Lung (tissue), 12 donors: ENCODE results near the gene DLG1. TPM values are rescaled to one million over a fixed set of nuclear protein-coding genes. Genes with fewer than 3 reads are reported as not detected.
A peak's percentile ranks its signal among the peaks of the same experiment; 100 is the strongest.

ENCODE experiments used
- ATAC-seq: fragments of 200-7000 bp; cut with Tn5 transposase; one replicate; pipeline ENCODE4 v1.9.1; 2020; ENCODE audit warnings: moderate number of reproducible peaks; ENCODE audit not compliant: insufficient read depth, low FRiP score
- DNase-seq, 3 donors: peaks; one replicate each; pipeline ENCODE4 v3.0.0-alpha.2; 2013 to 2017
- H3K27ac ChIP-seq, 2 donors: one replicate each; pipeline ENCODE4 v1.5.1; 2013; ENCODE audit warnings: mild to moderate bottlenecking in 2 of 2, moderate library complexity in 2 of 2, control low read depth in 1 of 2, inconsistent platforms in 1 of 2, low read depth in 1 of 2, low read length in 1 of 2
- H3K27me3 ChIP-seq, 3 donors: one replicate each; pipeline ENCODE4 v1.5.1; 2013; ENCODE audit warnings: low read length in 2 of 3; ENCODE audit not compliant: control insufficient read depth in 3 of 3, insufficient read depth in 3 of 3
- H3K36me3 ChIP-seq, 4 donors: one replicate each; pipeline ENCODE4 v1.5.1; 2013; ENCODE audit warnings: low read length in 4 of 4, mild to moderate bottlenecking in 1 of 4, moderate library complexity in 1 of 4; ENCODE audit not compliant: control insufficient read depth in 4 of 4, insufficient read depth in 4 of 4
- H3K4me1 ChIP-seq, 5 donors: one replicate each; pipeline ENCODE4 v1.5.1; 2013; ENCODE audit warnings: low read length in 5 of 5, mild to moderate bottlenecking in 2 of 5, moderate library complexity in 1 of 5; ENCODE audit not compliant: control insufficient read depth in 5 of 5, insufficient read depth in 5 of 5
- H3K4me3 ChIP-seq: one replicate; pipeline ENCODE4 v1.5.1; 2013; ENCODE audit warnings: mild to moderate bottlenecking, control low read depth, moderate library complexity
- H3K9ac ChIP-seq, 2 donors: one replicate each; pipeline ENCODE4 v1.5.1; 2013; ENCODE audit warnings: low read length in 2 of 2, control low read depth in 1 of 2; ENCODE audit not compliant: insufficient read depth in 1 of 2
- H3K9me3 ChIP-seq, 4 donors: one replicate each; pipeline ENCODE4 v1.5.1; 2013; ENCODE audit warnings: low read length in 3 of 4, mild to moderate bottlenecking in 1 of 4, moderate library complexity in 1 of 4; ENCODE audit not compliant: control insufficient read depth in 4 of 4, insufficient read depth in 3 of 4
- CTCF ChIP-seq: IDR thresholded peaks from 2 replicates; pipeline ENCODE4 v1.5.1; 2012; ENCODE audit warnings: mild to moderate bottlenecking; ENCODE audit errors: control extremely low read depth, extremely low read depth
- WGBS, 2 donors: extraction: QIAGEN DNeasy Blood & Tissue Kit; methylation state at CpG; one replicate each; pipeline ENCODE4 v1.1.7; 2013; 5-methylcytosine and 5-hydroxymethylcytosine counted together
- polyA plus RNA-seq, 2 donors: library from polyadenylated mRNA; stranded (reverse); fragments of 200-250 nt; gene quantifications; one replicate each; pipeline ENCODE4 v1.2.1, GENCODE V29; 2013
- total RNA-seq, 2 donors: library from RNA; depleted of rRNA in 1 of 2; stranded (reverse); fragments of >200 nt in 1 of 2; gene quantifications; one replicate each; pipeline ENCODE4 v1.2.1, GENCODE V29; 2014 to 2021
- donor health status: control.
- donor health status: control.
- donor health status: Bipolar disorder and iron deficiency.
- donor health status: healthy.
- donor health status: DM: yes; HTN: yes; CAD: no.

The DLG1 gene
- total and polyA plus RNA-seq, 4 donors: 16.0 to 114 (median 45.7) TPM

GRCh38 chr3:197256836-197257444, 41.5 kb downstream of the DLG1 start:
- H3K36me3 ChIP-seq: no peaks in the 10 kb centered on the region
- peak overlapping the region in 1 of 2 donors; percentile 0 for H3K9ac ChIP-seq
- peaks cover 0 to 8% (median 0%) of the 10 kb centered on the region in 5 donors for H3K4me1 ChIP-seq
- H3K4me3 ChIP-seq: no peak overlapping the region
- peak; percentile 4 for TF ChIP-seq CTCF
- WGBS, 2 donors: 20 to 32% methylated on average over 3 of the region's 3 CpGs
- no peaks in the 10 kb centered on the region for H3K9me3 ChIP-seq
- no peak overlapping the region for H3K27ac ChIP-seq
- no peaks in the 10 kb centered on the region for H3K27me3 ChIP-seq
- DNase-seq (peak in 2 of 3 donors; percentile 72 to 81), ATAC-seq (no peak)

GRCh38 chr3:197256104-197256503, 42.3 kb downstream of the DLG1 start:
- no peak for TF ChIP-seq CTCF
- ATAC-seq: no peak

GRCh38 chr3:197253238-197253947, 45.0 kb downstream of the DLG1 start:
- H3K4me1 ChIP-seq: peaks cover 0 to 2% (median 0%) of the 10 kb centered on the region in 5 donors
- no peaks in the 10 kb centered on the region for H3K27me3 ChIP-seq
- no peak for ATAC-seq
- 78 to 81% methylated on average over 7 of the region's 7 CpGs for WGBS, 2 donors
- H3K4me3 ChIP-seq: no peak overlapping the region
- H3K9ac ChIP-seq: no peak overlapping the region
- peaks cover 0 to 3% (median under 1%) of the 10 kb centered on the region in 4 donors for H3K36me3 ChIP-seq
- no peak for DNase-seq
- H3K9me3 ChIP-seq: peaks cover 0 to 9% (median under 1%) of the 10 kb centered on the region in 4 donors
- no peak for TF ChIP-seq CTCF
- no peak overlapping the region for H3K27ac ChIP-seq

More at GRCh38 chr3:197256104-197256503, 42.3 kb downstream of the DLG1 start:
- Histone ChIP-seq H3K9ac (no peak overlapping the region), H3K36me3 (no peaks in the 10 kb centered on the region), H3K27me3 (no peaks in the 10 kb centered on the region), H3K4me1 (peaks cover 0 to 6% (median 0%) of the 10 kb centered on the region in 5 donors), H3K4me3 (no peak overlapping the region), H3K27ac (no peak overlapping the region), H3K9me3 (no peaks in the 10 kb centered on the region)
- WGBS, 2 donors: 67 to 82% methylated on average over 4 of the region's 4 CpGs
- no peak for DNase-seq
